ENCODE data around the gene SERINC3. TPM values are rescaled to one million over a fixed set of nuclear protein-coding genes. Genes with fewer than 3 reads are reported as not detected.
A peak's percentile ranks its signal among the peaks of the same experiment; 100 is the strongest.

SERINC3 gene
- total and polyA plus RNA-seq, 2 of the 13 experiments (the other 11 are each of a cell fraction or from before 2014, with no cell fraction given): 82.0 to 226 TPM

DNA sequence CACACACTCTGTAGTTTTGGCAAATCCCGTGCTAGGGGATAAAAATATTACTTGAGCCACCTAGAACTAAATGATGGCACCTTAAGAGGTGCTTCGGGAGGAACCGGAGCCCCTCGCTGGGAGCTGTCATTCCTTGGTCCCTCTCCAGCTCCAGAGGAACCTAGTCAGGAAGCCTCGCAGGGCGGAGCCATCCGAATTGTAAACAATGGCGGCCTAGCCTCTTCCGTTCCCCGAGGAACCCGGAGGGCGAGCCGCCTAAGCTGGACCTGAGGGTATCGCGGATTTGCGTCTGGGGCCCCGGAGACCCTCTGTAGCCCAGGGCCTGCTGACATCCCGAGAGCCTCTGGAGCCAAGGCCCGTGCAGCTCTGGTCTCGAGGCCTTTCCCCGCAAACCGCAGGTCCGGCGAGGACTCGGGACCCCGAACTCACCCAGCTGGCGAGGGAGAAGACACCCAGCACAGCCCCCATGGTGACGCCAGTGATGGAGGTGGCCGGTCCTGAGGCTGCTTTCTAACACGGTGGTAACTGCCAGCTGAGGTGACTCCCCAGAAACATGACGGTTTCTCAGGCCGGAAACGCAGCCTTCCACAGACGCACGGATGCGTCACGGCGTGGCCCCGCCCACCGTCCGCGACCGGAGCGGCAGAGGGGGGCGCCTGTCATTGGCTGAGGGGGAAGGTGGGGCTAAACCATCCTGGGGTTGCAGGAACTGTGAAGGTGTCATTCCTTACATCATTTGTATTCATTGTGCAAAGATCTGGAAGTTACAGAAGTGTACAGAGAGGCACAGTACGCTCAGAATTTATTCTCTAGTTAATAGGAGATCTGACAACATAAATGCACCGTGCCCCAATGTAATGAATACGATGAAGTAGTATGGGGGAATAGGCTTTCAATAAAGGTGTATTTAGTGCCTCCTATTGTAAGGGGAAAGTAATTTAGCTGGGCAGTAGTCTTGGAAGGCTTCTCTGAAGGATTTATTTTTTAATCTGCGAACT is at the start of gene SERINC3 (continued):
- peak; percentile 95 for TF ChIP-seq SPEN (CRISPR knock-in tag; IDR thresholded peaks at IDR 0.05; ENCODE audit: low read depth)
- peak; percentile 93 for TF ChIP-seq NKX3-1 (CRISPR knock-in tag; IDR thresholded peaks at IDR 0.05)
- TF ChIP-seq PBX2 (CRISPR knock-in tag; IDR thresholded peaks at IDR 0.05): 0 out of 2 replicates have a peak, but pooled peaks have one; percentile 32
- TF ChIP-seq, protein P1, sequence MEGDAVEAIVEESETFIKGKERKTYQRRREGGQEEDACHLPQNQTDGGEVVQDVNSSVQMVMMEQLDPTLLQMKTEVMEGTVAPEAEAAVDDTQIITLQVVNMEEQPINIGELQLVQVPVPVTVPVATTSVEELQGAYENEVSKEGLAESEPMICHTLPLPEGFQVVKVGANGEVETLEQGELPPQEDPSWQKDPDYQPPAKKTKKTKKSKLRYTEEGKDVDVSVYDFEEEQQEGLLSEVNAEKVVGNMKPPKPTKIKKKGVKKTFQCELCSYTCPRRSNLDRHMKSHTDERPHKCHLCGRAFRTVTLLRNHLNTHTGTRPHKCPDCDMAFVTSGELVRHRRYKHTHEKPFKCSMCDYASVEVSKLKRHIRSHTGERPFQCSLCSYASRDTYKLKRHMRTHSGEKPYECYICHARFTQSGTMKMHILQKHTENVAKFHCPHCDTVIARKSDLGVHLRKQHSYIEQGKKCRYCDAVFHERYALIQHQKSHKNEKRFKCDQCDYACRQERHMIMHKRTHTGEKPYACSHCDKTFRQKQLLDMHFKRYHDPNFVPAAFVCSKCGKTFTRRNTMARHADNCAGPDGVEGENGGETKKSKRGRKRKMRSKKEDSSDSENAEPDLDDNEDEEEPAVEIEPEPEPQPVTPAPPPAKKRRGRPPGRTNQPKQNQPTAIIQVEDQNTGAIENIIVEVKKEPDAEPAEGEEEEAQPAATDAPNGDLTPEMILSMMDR (CRISPR knock-in tag; IDR thresholded peaks at IDR 0.05): peak; percentile 6
- TF ChIP-seq TCF7L2 (IDR thresholded peaks at IDR 0.05; ENCODE audit: low read depth, low read length): no peak
- peak; percentile 61 for TF ChIP-seq AHDC1 (CRISPR knock-in tag; IDR thresholded peaks at IDR 0.05; ENCODE audit: borderline replicate concordance)
- peak; percentile 83 for TF ChIP-seq TAF15 (IDR thresholded peaks at IDR 0.05; ENCODE audit: low read depth, low read length, poor library complexity, severe bottlenecking)
- no peak; the same call in 1 of the 2 replicates for TF ChIP-seq ZNF567 (CRISPR knock-in tag; IDR thresholded peaks at IDR 0.05; ENCODE audit: borderline replicate concordance)
- TF ChIP-seq HNRNPL (IDR thresholded peaks at IDR 0.05; ENCODE audit: low read depth, low read length): peak; percentile 55; the same call in 1 of the 2 replicates
- no peak for TF ChIP-seq MAFG (CRISPR knock-in tag; IDR thresholded peaks at IDR 0.05)
- peak; percentile 93 for TF ChIP-seq KAT8 (CRISPR knock-in tag; IDR thresholded peaks at IDR 0.05)
- peak; percentile 19; the same call in 1 of the 2 replicates for TF ChIP-seq ELF3 (CRISPR knock-in tag; IDR thresholded peaks at IDR 0.05)
- TF ChIP-seq, protein P2, sequence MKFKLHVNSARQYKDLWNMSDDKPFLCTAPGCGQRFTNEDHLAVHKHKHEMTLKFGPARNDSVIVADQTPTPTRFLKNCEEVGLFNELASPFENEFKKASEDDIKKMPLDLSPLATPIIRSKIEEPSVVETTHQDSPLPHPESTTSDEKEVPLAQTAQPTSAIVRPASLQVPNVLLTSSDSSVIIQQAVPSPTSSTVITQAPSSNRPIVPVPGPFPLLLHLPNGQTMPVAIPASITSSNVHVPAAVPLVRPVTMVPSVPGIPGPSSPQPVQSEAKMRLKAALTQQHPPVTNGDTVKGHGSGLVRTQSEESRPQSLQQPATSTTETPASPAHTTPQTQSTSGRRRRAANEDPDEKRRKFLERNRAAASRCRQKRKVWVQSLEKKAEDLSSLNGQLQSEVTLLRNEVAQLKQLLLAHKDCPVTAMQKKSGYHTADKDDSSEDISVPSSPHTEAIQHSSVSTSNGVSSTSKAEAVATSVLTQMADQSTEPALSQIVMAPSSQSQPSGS (CRISPR knock-in tag; IDR thresholded peaks at IDR 0.05): peak; percentile 63; the same call in 1 of the 2 replicates
- TF ChIP-seq ZNF367 (CRISPR knock-in tag; IDR thresholded peaks at IDR 0.05; ENCODE audit: borderline replicate concordance): peak; percentile 74; the same call in 1 of the 2 replicates
- TF ChIP-seq SIN3A (IDR thresholded peaks at IDR 0.05; ENCODE audit: borderline replicate concordance, low read depth, low read length): peak; percentile 96
- 0 out of 2 replicates have a peak, but pooled peaks have one; percentile 91 for TF ChIP-seq RARG (CRISPR knock-in tag; IDR thresholded peaks at IDR 0.05; ENCODE audit: low read depth)
- peak; percentile 93; the same call in 1 of the 2 replicates for TF ChIP-seq SRY (CRISPR knock-in tag; IDR thresholded peaks at IDR 0.05)
- peak; percentile 54 for TF ChIP-seq BCL6 (CRISPR knock-in tag; IDR thresholded peaks at IDR 0.05)
